ENCODE measurements around the gene MXD4. TPM values are rescaled to one million over a fixed set of nuclear protein-coding genes. Genes with fewer than 3 reads are reported as not detected.

MXD4 gene
- total RNA-seq, 1 donor = 44.9 TPM

DNA sequence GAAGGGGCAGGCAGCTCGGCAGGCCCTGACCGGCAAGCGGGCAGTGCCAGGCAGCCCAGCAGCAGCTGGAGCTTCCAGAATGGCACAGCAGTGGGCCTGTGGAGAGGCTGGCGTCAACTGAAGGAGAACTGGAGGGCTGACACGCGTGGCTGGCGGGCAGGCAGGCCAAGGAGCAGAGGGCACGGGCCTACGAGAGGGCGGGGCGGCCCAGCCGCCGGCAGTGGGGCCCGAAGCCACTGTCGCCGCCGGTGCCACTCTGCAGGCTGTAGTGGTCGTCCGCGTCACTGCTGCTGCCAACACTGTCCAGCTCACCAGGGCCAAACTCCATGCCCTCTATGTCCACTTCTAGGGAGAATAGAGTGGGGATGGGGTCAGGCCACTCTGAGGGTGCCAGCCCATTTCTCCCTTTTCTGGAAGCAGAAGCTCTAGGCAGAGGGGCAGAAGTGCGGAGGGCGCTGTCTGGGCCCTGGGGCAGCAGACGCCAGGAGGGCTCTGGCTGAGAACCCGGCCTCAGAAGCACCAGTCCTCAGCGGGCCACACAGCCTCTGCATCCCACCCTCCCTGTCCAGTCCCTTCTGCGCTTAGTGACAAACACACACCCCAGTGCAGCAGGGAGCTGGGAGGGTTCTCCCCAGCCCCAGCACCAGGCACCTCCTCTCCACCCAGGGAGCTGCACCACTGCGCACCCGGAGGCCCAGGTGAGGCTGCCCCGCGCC lies 11.4 kb downstream of the MXD4 start:
- no peak overlapping the region for H3K4me3 ChIP-seq (ENCODE audit: low read depth, low read length)
- DNase-seq (ENCODE audit: low read depth) = no peak
- TF ChIP-seq, protein P1, sequence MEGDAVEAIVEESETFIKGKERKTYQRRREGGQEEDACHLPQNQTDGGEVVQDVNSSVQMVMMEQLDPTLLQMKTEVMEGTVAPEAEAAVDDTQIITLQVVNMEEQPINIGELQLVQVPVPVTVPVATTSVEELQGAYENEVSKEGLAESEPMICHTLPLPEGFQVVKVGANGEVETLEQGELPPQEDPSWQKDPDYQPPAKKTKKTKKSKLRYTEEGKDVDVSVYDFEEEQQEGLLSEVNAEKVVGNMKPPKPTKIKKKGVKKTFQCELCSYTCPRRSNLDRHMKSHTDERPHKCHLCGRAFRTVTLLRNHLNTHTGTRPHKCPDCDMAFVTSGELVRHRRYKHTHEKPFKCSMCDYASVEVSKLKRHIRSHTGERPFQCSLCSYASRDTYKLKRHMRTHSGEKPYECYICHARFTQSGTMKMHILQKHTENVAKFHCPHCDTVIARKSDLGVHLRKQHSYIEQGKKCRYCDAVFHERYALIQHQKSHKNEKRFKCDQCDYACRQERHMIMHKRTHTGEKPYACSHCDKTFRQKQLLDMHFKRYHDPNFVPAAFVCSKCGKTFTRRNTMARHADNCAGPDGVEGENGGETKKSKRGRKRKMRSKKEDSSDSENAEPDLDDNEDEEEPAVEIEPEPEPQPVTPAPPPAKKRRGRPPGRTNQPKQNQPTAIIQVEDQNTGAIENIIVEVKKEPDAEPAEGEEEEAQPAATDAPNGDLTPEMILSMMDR (IDR thresholded peaks at IDR 0.05; ENCODE audit: insufficient read depth, low read depth, low read length) = no peak

DNA sequence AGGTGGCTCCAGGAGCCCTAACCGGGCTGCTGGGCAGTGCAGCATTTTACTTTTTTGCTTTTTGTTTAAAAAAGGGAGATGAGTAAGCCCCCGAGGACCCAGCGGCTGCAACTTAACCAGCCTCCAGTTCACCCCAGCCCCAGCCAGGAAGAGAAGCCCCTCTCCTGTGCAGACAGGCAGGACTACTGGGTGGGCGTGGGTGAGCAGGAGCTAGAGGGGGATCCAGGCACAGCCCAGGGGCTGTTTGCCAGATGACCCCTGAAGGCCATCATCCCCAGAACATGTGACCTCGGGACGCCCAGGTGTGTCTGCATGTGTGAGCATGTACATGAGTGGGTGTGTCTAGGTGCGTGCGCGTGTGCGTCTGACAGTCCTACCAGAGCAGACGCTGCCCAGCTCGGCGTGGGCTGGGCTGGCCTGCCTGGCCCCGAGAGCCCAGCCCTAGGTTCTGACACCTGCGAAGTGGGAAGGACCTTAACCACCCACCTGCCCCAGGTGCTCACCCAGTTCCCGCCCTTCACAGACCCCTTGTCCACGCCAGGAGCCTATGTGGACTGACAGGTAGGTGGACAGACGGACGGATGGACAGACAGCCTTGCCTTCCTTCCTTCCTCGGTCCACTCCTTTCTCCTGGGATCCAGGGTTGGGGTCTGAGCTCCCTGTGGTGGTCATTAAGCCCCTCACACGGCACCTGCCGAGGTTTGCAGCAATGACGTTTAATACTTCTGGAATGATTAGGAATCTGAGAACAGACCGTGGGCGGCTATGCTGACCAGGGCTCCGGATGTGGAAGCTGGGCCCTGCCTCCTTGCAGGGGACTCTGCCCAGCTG lies 12.2 kb downstream of the MXD4 start:
- no peak overlapping the region for H3K4me3 ChIP-seq (ENCODE audit: low read depth, low read length)
- TF ChIP-seq, protein P1 (IDR thresholded peaks at IDR 0.05; ENCODE audit: insufficient read depth, low read depth, low read length) = no peak
- DNase-seq (ENCODE audit: low read depth) = no peak

DNA sequence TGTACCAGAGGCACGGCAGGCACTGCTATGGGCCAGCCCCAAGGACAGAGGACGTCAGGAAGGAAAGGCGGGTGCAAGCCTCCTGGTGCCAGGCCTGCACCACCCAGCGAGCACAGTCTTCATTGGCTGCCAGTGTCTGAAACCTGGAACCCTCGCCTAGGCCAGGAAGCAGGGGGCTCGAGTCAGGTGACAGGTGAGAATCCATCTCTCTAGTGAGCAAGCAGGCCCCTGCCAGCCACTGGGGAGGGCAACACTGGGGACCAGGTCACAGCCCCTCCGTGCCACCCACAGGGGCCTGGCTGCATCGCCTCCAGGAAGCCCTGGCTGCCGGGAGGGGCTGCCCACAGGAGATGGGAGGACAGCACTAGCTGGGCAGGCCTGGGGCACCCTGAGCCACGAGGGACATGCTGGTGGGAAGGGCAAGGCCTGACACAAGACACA lies 13.1 kb downstream of the MXD4 start:
- H3K4me3 ChIP-seq (ENCODE audit: low read depth, low read length) = no peak overlapping the region
- TF ChIP-seq, protein P1 (IDR thresholded peaks at IDR 0.05; ENCODE audit: insufficient read depth, low read depth, low read length) = no peak
- DNase-seq (ENCODE audit: low read depth) = no peak

DNA sequence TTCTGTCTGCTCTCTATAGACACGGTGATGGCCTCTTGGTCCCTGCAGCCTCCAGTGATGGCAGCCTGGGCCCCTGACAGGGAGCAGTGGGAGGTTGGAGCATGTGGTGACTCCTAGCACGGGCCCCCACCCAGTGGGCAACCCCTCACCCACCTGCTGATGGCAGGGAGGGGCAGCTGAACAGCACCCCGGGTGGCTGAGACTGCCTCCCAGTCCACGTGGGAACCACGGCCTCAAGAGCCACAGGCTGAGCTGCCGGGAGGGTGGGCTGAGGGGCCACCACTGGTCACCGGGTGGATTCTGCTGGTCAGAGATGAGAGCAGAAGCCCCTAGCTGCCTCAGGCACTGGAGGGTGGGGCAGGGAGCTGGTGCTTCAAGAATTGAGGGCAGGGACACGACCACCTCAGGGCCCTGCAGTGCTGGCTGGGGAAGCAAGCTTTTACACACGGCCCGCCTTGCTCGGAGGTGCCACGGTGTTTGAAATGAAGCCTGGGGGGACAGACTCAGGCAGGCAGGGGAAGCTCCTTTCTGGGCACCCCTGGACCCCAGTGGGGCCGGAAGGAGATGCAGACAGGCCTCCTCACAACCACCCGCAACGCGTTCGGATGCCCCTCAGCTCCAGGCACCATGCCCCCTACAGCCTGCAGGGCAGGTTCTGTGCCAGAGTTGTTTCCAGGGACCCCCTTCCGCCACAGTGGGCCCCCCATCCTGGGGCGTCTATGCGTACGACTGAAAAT lies 13.7 kb downstream of the MXD4 start:
- no peak for DNase-seq (ENCODE audit: low read depth)
- H3K4me3 ChIP-seq (ENCODE audit: low read depth, low read length) = no peak overlapping the region
- TF ChIP-seq, protein P1 (IDR thresholded peaks at IDR 0.05; ENCODE audit: insufficient read depth, low read depth, low read length) = no peak

DNA sequence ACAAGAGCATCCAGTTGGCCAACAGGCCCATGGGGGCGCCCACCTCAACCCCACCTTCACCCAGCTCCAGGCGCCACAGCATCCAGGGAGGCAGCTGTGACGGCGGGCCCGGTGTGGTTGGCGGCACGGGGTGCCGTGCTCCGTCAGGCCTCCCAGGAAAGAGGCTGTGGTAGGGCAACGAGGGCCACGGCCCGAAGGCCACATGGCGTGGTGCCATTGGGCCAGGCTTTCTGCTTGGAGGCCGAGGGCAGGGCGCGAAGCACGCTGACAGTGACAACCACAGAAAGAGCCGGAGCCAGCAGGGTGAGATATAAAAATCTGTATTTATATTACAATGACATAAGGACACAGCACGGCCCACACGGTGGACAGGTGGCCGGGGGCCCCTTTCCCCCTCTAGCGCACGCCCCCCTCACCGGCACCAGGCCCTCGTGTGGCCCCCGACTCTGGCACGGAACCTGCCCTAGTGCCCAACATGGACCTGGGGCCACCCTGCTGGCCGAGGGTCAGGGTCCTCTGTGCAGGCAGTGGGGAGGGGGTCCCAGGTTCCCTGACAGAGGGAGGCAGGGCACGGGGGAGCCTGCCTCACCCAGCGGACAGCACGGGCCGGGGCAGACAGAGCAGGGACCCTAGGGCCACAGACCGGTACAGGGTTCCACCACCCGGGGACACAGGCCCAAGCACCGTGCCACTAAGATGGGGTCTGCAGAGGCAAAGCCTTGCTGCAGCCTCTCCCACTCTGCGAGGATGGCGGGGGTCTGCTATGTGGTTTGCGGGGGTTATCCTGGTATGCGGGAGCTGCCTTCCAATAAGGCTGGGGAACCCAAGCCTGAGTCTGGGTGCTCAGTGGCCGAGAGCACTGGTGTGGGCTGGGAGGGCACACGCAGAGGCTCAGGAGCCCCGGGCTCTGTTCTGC lies 14.5 kb downstream of the MXD4 start:
- no peak overlapping the region for H3K4me3 ChIP-seq (ENCODE audit: low read depth, low read length)
- no peak for DNase-seq (ENCODE audit: low read depth)

More for the DNA sequence above, 14.5 kb downstream of the MXD4 start:
- TF ChIP-seq, protein P1 (IDR thresholded peaks at IDR 0.05; ENCODE audit: insufficient read depth, low read depth, low read length) = no peak

Data from fibroblast of villous mesenchyme (primary cell).